OCI-LY7 (cell line): ENCODE results near the gene RNPC3. TPM values are rescaled to one million over a fixed set of nuclear protein-coding genes. Genes with fewer than 3 reads are reported as not detected.

Experiments
- BruUV-seq: library from RNA; stranded (reverse); fragments of 400-500 nt; replicated peaks from 2 replicates; lab custom pipeline; 2021; lab: Mats Ljungman, UMichigan
- CTCF ChIA-PET: fragments of 300-600 bp; sonication (Branson Sonifier 250); formaldehyde crosslinking; loops from one replicate; lab custom pipeline; 2022; ENCODE audit warnings: antibody characterized with exemption; ENCODE audit not compliant: unreplicated experiment; lab: Charles Lee
- POLR2A ChIA-PET: fragments of 300-600 bp; sonication (Branson Sonifier 250); formaldehyde crosslinking; loops from one replicate; lab custom pipeline; 2022; ENCODE audit warnings: antibody characterized with exemption; lab: Charles Lee
- DNase-seq: peaks from one replicate; pipeline ENCODE4 v3.0.0-alpha.2; 2015; ENCODE audit warnings: low spot score
- H2AFZ ChIP-seq: fragments of 200-600 bp; sonication (generic), shearing (Covaris generic); 2 replicates; pipeline ENCODE4 v1.6.1; 2014; ENCODE audit warnings: mild to moderate bottlenecking, antibody characterized with exemption, low read length, moderate library complexity
- H3K27ac ChIP-seq: fragments of 200-600 bp; sonication (generic); 2 replicates; pipeline ENCODE4 v1.5.1; 2014; ENCODE audit warnings: mixed run types, low read depth, mild to moderate bottlenecking, moderate library complexity, low read length, inconsistent platforms; ENCODE audit not compliant: poor library complexity, severe bottlenecking
- H3K36me3 ChIP-seq: fragments of 200-600 bp; sonication (generic); 2 replicates; pipeline ENCODE4 v1.6.1; 2014; ENCODE audit warnings: mild to moderate bottlenecking, antibody characterized with exemption, low read length, moderate library complexity, mixed read lengths; ENCODE audit not compliant: insufficient read depth
- H3K4me1 ChIP-seq: fragments of 200-600 bp; sonication (generic); 2 replicates; pipeline ENCODE4 v1.5.1; 2014; ENCODE audit warnings: mild to moderate bottlenecking, low read length; ENCODE audit not compliant: insufficient read depth, poor library complexity, severe bottlenecking
- H3K4me2 ChIP-seq: fragments of 200-600 bp; sonication (generic); 2 replicates; pipeline ENCODE4 v1.6.1; 2014; ENCODE audit warnings: mild to moderate bottlenecking, low read length
- H3K4me3 ChIP-seq: fragments of 200-600 bp; sonication (generic); 2 replicates; pipeline ENCODE4 v1.5.1; 2014; ENCODE audit warnings: mild to moderate bottlenecking, low read depth, low read length; ENCODE audit not compliant: poor library complexity, severe bottlenecking
- H3K79me2 ChIP-seq: fragments of 200-600 bp; sonication (generic); 2 replicates; pipeline ENCODE4 v1.6.1; 2016; ENCODE audit warnings: low read depth, mild to moderate bottlenecking, low read length, moderate library complexity, mixed read lengths; ENCODE audit not compliant: insufficient read depth
- H3K9me2 ChIP-seq: fragments of 200-600 bp; sonication (generic); 2 replicates; pipeline ENCODE4 v1.6.1; 2016; ENCODE audit warnings: mild to moderate bottlenecking, low read length, mixed read lengths; ENCODE audit not compliant: insufficient read depth
- H3K9me3 ChIP-seq: fragments of 200-600 bp; sonication (generic); 2 replicates; pipeline ENCODE4 v1.6.1; 2014; ENCODE audit warnings: mild to moderate bottlenecking, mixed run types, low read length, mixed read lengths
- H4K20me1 ChIP-seq: fragments of 200-600 bp; sonication (generic); 2 replicates; pipeline ENCODE4 v1.6.1; 2014; ENCODE audit warnings: mild to moderate bottlenecking, antibody characterized with exemption, low read length, moderate library complexity, mixed read lengths; ENCODE audit not compliant: insufficient read depth
- EZH2phosphoT487 ChIP-seq: fragments of 200-600 bp; sonication (generic); IDR thresholded peaks from 2 replicates; pipeline ENCODE4 v1.6.1; 2018; ENCODE audit warnings: low read depth, borderline replicate concordance, mild to moderate bottlenecking, mixed run types, antibody characterized with exemption, low read length, moderate library complexity, mixed read lengths
- intact Hi-C: fragments of 100-400 bp; cut with micrococcal nuclease; formaldehyde crosslinking; loops from one replicate; pipeline ENCODE4 v1.10.0; 2022; ENCODE audit not compliant: unreplicated experiment
- total RNA-seq, 2 experiments: library from RNA; depleted of rRNA in 1 of 2; stranded (reverse); fragments of >200 nt in 1 of 2; shearing (Covaris generic) in 1 of 2; gene quantifications; 2 replicates each; pipeline ENCODE4 v1.2.3, GENCODE V29; 2014 to 2022
- TF ChIP-seq, protein P1 (sequence below): fragments of 200-600 bp; sonication (generic); conservative IDR thresholded peaks from 2 replicates; pipeline ENCODE4 v1.5.1; 2014; ENCODE audit warnings: mild to moderate bottlenecking, antibody characterized with exemption, low read length, moderate library complexity, mixed read lengths

RNPC3 gene
- total RNA-seq, 2 experiments from 2014 or later = 20.1 to 33.6 TPM

DNA sequence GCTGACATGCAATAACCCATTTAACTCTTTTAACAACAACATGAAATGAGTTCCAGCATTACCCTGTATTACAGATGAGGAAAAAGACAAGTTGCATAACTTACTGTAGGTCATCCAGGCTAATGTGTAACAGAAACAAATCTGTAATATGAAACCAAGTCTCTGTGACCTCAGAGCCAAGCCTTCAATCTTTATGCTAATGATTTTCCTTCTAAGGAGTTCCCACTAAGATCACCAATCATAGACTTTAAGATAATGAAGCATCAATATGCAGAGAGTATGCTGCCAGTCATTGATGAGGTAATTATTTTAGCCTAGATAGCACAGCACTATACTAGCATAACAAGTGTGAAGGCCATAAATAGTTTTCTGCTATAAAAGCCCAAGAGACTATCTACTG is 35.6 kb upstream of the RNPC3 start:
- H3K9me2 ChIP-seq = no peaks in the 10 kb centered on the region
- no peak overlapping the region for H2AFZ ChIP-seq
- no peaks in the 10 kb centered on the region for H3K9me3 ChIP-seq
- no peak overlapping the region for H3K4me2 ChIP-seq
- DNase-seq = no peak
- CTCF ChIA-PET = no interaction called here
- no peaks in the 10 kb centered on the region for H4K20me1 ChIP-seq
- POLR2A ChIA-PET = no interaction called here
- H3K79me2 ChIP-seq = no peaks in the 10 kb centered on the region
- TF ChIP-seq, protein P1, sequence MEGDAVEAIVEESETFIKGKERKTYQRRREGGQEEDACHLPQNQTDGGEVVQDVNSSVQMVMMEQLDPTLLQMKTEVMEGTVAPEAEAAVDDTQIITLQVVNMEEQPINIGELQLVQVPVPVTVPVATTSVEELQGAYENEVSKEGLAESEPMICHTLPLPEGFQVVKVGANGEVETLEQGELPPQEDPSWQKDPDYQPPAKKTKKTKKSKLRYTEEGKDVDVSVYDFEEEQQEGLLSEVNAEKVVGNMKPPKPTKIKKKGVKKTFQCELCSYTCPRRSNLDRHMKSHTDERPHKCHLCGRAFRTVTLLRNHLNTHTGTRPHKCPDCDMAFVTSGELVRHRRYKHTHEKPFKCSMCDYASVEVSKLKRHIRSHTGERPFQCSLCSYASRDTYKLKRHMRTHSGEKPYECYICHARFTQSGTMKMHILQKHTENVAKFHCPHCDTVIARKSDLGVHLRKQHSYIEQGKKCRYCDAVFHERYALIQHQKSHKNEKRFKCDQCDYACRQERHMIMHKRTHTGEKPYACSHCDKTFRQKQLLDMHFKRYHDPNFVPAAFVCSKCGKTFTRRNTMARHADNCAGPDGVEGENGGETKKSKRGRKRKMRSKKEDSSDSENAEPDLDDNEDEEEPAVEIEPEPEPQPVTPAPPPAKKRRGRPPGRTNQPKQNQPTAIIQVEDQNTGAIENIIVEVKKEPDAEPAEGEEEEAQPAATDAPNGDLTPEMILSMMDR = no peak
- no peak for TF ChIP-seq EZH2phosphoT487
- no peak overlapping the region for H3K4me3 ChIP-seq
- no peak overlapping the region for H3K27ac ChIP-seq
- intact Hi-C loops = no loop called here
- no peaks in the 10 kb centered on the region for H3K4me1 ChIP-seq
- no TSS peak for BruUV-seq
- no peaks in the 10 kb centered on the region for H3K36me3 ChIP-seq

DNA sequence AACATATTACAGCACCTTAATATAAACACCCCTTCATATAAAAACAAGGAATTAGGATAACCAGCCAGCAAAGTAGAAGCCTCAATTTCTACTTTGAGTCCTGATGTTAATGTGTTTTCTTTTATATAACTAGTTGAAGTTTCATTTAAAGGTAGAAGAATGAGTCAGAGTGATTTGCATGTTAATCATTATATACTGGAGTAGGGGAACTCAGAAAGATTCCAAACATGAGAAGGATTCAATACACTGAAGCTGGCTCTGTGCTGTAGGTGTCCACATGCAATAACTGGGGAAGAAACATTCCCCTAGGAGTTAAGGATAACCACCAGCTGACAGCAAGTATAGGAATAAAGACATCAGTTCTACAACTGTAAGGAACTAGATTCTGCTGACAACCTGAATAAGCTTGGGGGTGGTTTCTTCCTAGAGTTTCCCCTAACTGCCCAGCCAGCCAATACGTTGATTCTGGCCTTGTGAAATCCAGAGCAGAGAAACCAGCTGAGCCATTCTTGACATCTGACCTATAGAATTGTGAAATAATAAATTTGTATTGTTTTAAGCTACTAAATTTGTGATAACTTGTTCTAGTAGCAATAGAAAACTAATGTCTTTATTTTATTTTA is 33.4 kb upstream of the RNPC3 start:
- H4K20me1 ChIP-seq = no peaks in the 10 kb centered on the region
- no peak for DNase-seq
- H3K27ac ChIP-seq = no peak overlapping the region
- no TSS peak for BruUV-seq
- ChIA-PET CTCF (no interaction called here), POLR2A (interaction anchor here (1.0 kb wide), 1 partner anchor 11 kb away, joined by 3 read pairs; no protein-coding TSS in a partner anchor)
- intact Hi-C loops = no loop called here
- no peaks in the 10 kb centered on the region for H3K4me1 ChIP-seq
- H3K9me2 ChIP-seq = no peaks in the 10 kb centered on the region
- H3K9me3 ChIP-seq = no peaks in the 10 kb centered on the region
- no peaks in the 10 kb centered on the region for H3K79me2 ChIP-seq
- H3K4me3 ChIP-seq = no peak overlapping the region
- no peak overlapping the region for H3K4me2 ChIP-seq
- H3K36me3 ChIP-seq = no peaks in the 10 kb centered on the region
- H2AFZ ChIP-seq = no peak overlapping the region
- TF ChIP-seq EZH2phosphoT487 = no peak
- TF ChIP-seq, protein P1 = no peak

DNA sequence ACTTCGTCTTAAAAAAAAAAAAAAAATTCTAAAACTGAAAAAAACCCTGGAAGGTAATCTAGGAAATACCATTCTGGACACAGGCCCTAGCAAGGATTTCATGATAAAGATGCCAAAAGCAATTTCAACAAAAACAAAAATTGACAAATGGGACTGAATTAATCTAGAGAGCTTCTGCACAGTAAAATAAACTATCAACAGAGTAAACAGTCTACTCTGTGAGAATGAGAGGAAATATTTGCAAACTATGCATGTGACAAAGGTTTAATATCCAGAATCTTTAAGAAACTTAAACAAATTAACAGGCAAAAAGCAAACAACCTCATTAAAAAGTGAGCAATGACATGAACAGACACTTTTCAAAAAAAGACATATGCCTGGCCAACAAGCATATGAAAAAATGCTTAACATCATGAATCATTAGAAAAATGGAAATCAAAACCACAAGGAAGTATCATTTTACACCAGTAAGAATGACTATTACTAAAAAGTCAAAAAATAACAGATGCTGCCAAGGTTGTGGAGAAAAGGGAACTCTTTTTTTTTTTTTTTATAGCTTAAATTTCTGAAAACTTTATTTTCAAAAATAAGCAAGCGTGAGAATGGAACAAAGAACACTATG is 29.4 kb upstream of the RNPC3 start:
- H3K9me3 ChIP-seq = no peaks in the 10 kb centered on the region
- H3K9me2 ChIP-seq = no peaks in the 10 kb centered on the region
- no peak for DNase-seq
- CTCF ChIA-PET = no interaction called here
- TF ChIP-seq EZH2phosphoT487 = no peak
- TF ChIP-seq, protein P1 = no peak
- H2AFZ ChIP-seq = no peak overlapping the region
- H3K27ac ChIP-seq = no peak overlapping the region
- POLR2A ChIA-PET = interaction anchor here (0.7 kb wide), 1 partner anchor 909 kb away, joined by 5 read pairs; no protein-coding TSS in a partner anchor
- H3K79me2 ChIP-seq = no peaks in the 10 kb centered on the region
- no peaks in the 10 kb centered on the region for H3K4me1 ChIP-seq
- intact Hi-C loops = no loop called here
- no peaks in the 10 kb centered on the region for H4K20me1 ChIP-seq
- no TSS peak for BruUV-seq
- no peak overlapping the region for H3K4me2 ChIP-seq
- no peaks in the 10 kb centered on the region for H3K36me3 ChIP-seq
- no peak overlapping the region for H3K4me3 ChIP-seq
